GM10266 (cell line): ENCODE measurements around the gene ZAP70.
"Not testable (repeated sequence)": the region's sequence is repeated elsewhere in the genome, so short reads cannot be mapped to it uniquely, and the experiment has no call there.

Experiments used
- DNase-seq: peaks from one replicate; pipeline ENCODE4 v3.0.0; 2012; ENCODE audit errors: extremely low spot score
- CTCF ChIP-seq: IDR thresholded peaks from 2 replicates; pipeline ENCODE4 v1.5.1; 2012; ENCODE audit warnings: mild to moderate bottlenecking, low read depth; ENCODE audit not compliant: control insufficient read depth, insufficient read depth; ENCODE audit errors: missing control alignments

The ZAP70 gene

GRCh38 chr2:97706708-97707345 lies 6.5 kb upstream of the ZAP70 start:
- peak; percentile 1 for DNase-seq
- no peak for TF ChIP-seq CTCF

GRCh38 chr2:97707362-97708047 lies 5.9 kb upstream of the ZAP70 start:
- DNase-seq = peak; percentile 0

GRCh38 chr2:97708048-97708380 lies 5.4 kb upstream of the ZAP70 start:
- TF ChIP-seq CTCF = no peak
- DNase-seq = peak; percentile 1

More at GRCh38 chr2:97707362-97708047, 5.9 kb upstream of the ZAP70 start:
- TF ChIP-seq CTCF = no peak

GRCh38 chr2:97708608-97709007 lies 4.8 kb upstream of the ZAP70 start:
- no peak for TF ChIP-seq CTCF
- no peak for DNase-seq

- TF ChIP-seq CTCF = no peak
- no peak for DNase-seq
Measured at GRCh38 chr2:97711394-97711711, 2.0 kb upstream of the ZAP70 start.

- not testable (repeated sequence) for DNase-seq
Measured at GRCh38 chr2:97712175-97712574, 1.2 kb upstream of the ZAP70 start.

- DNase-seq = no peak
- TF ChIP-seq CTCF = no peak
Measured at GRCh38 chr2:97712693-97713295, 582 bp upstream of the ZAP70 start.
